ENCODE results near the gene TLL2.

The TLL2 gene

DNA sequence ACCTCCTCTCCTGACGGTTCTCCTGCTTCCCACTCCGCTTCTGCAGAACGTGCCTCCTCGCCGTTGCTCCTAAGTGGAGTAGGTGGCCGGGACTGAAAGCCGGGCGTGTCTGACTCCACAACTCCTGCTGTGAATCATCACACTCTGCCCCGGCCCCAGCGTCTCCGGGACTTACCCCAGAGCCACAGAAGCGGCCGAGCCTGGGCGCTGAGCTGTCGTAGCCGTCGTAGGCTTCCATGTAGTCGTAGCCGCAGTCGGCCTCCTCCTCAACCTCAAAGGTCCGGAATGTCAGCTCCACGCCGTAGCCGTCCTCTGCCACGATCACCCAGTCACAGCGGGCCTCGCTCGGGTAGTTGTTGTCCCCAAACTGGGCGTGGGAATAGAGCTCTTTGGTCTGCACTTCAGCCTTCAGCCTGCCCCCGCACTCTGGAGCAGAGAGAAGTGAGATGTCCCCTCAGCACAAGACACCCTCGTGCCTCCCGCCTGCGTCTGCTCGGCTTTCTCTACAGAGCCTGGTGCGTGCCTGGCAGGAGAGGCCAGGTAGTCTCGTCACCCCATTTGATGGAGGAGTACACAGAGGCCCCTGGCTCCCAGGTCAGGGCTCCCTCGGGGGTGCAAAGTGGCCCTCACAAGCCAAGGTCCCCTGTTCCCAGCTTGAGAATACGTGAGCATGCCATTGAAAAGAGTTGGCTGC lies 143.7 kb downstream of the TLL2 start:
- Histone ChIP-seq H3K36me3 (ENCODE audit: insufficient read depth, low read length) (no peaks in the 10 kb centered on the region), H3K9ac (ENCODE audit: low read depth, low read length) (no peak overlapping the region), H3K9me3 (ENCODE audit: insufficient read depth, low read length, severe bottlenecking) (no peaks in the 10 kb centered on the region), H2AFZ (ENCODE audit: low read depth, low read length) (no peak overlapping the region), H4K20me1 (ENCODE audit: insufficient read depth, low read length) (no peaks in the 10 kb centered on the region), H3K27ac (ENCODE audit: low read length) (no peak overlapping the region), H3K4me2 (ENCODE audit: insufficient read depth, low read length) (no peak overlapping the region), H3K79me2 (ENCODE audit: insufficient read depth, low read length) (no peaks in the 10 kb centered on the region), H3K4me3 (ENCODE audit: low read depth in 1 of 2, low read length in 2 of 2) (no peak overlapping the region), H3K4me1 (ENCODE audit: insufficient read depth, low read length) (peaks cover 4% of the 10 kb centered on the region), H3K27me3 (ENCODE audit: insufficient read depth, low read length, poor library complexity) (no peaks in the 10 kb centered on the region)
- no peak for TF ChIP-seq EZH2 (IDR thresholded peaks at IDR 0.05; ENCODE audit: borderline replicate concordance, low read depth, low read length, severe bottlenecking)
- TF ChIP-seq, protein P1, sequence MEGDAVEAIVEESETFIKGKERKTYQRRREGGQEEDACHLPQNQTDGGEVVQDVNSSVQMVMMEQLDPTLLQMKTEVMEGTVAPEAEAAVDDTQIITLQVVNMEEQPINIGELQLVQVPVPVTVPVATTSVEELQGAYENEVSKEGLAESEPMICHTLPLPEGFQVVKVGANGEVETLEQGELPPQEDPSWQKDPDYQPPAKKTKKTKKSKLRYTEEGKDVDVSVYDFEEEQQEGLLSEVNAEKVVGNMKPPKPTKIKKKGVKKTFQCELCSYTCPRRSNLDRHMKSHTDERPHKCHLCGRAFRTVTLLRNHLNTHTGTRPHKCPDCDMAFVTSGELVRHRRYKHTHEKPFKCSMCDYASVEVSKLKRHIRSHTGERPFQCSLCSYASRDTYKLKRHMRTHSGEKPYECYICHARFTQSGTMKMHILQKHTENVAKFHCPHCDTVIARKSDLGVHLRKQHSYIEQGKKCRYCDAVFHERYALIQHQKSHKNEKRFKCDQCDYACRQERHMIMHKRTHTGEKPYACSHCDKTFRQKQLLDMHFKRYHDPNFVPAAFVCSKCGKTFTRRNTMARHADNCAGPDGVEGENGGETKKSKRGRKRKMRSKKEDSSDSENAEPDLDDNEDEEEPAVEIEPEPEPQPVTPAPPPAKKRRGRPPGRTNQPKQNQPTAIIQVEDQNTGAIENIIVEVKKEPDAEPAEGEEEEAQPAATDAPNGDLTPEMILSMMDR (IDR thresholded peaks at IDR 0.05; ENCODE audit: borderline replicate concordance, extremely low read depth, low read length, poor library complexity, severe bottlenecking) = no peak
- DNase-seq (no peak), ATAC-seq (ENCODE audit: insufficient read depth, low read depth) (no peak)

DNA sequence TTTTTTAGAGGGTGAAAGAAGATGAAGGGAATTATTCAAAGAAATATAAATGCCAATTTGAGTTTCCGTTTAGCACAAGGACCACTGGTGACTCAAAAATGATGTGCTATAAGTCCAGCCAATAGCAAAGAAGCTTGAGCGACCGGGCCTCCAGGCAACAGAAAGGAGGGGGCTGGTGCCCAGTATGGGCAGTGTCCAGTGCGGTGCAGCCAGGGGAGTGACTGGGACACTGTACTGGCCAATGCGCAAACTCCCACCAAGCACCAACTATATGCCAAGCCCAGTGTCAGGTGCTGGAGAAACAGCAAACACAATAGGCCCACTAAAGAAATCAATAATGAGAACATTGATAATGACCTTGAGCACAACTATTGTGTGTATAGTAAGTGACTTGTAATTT lies 144.8 kb downstream of the TLL2 start:
- Histone ChIP-seq H3K4me3 (ENCODE audit: low read depth in 1 of 2, low read length in 2 of 2) (no peak overlapping the region), H3K9me3 (ENCODE audit: insufficient read depth, low read length, severe bottlenecking) (no peaks in the 10 kb centered on the region), H4K20me1 (ENCODE audit: insufficient read depth, low read length) (no peaks in the 10 kb centered on the region), H3K79me2 (ENCODE audit: insufficient read depth, low read length) (no peaks in the 10 kb centered on the region), H3K36me3 (ENCODE audit: insufficient read depth, low read length) (no peaks in the 10 kb centered on the region), H3K4me1 (ENCODE audit: insufficient read depth, low read length) (no peaks in the 10 kb centered on the region), H3K27me3 (ENCODE audit: insufficient read depth, low read length, poor library complexity) (no peaks in the 10 kb centered on the region), H3K4me2 (ENCODE audit: insufficient read depth, low read length) (no peak overlapping the region), H3K27ac (ENCODE audit: low read length) (no peak overlapping the region), H2AFZ (ENCODE audit: low read depth, low read length) (no peak overlapping the region), H3K9ac (ENCODE audit: low read depth, low read length) (no peak overlapping the region)
- DNase-seq = no peak
- TF ChIP-seq, protein P1 (IDR thresholded peaks at IDR 0.05; ENCODE audit: borderline replicate concordance, extremely low read depth, low read length, poor library complexity, severe bottlenecking) = no peak
- no peak for TF ChIP-seq EZH2 (IDR thresholded peaks at IDR 0.05; ENCODE audit: borderline replicate concordance, low read depth, low read length, severe bottlenecking)
- ATAC-seq (ENCODE audit: insufficient read depth, low read depth) = no peak

DNA sequence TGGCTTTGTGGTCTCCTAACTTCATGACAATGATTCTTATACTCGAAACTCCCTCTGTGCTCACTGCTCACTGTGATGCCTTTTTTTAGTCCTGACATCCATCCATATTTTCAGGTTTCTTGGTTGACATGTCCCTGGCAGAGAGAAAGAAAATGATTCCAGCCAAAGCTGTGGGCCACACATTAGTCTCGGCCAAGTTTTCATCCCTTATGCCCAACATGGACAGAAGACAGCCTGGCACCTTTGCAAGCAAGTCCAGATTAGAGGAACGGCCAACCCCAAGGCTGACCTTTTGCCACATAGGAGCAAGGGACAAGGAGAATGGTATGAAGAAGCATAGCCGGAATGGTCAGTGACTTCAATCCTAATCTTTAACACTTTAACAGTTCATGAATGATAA lies 146.3 kb downstream of the TLL2 start:
- H3K79me2 ChIP-seq (ENCODE audit: insufficient read depth, low read length) = no peaks in the 10 kb centered on the region
- no peaks in the 10 kb centered on the region for H3K9me3 ChIP-seq (ENCODE audit: insufficient read depth, low read length, severe bottlenecking)
- no peak overlapping the region for H3K4me2 ChIP-seq (ENCODE audit: insufficient read depth, low read length)
- H4K20me1 ChIP-seq (ENCODE audit: insufficient read depth, low read length) = no peaks in the 10 kb centered on the region
- H3K27ac ChIP-seq (ENCODE audit: low read length) = no peak overlapping the region
- H3K4me3 ChIP-seq (ENCODE audit: low read depth in 1 of 2, low read length in 2 of 2) = no peak overlapping the region
- H2AFZ ChIP-seq (ENCODE audit: low read depth, low read length) = no peak overlapping the region
- H3K9ac ChIP-seq (ENCODE audit: low read depth, low read length) = no peak overlapping the region
- H3K27me3 ChIP-seq (ENCODE audit: insufficient read depth, low read length, poor library complexity) = no peaks in the 10 kb centered on the region
- no peaks in the 10 kb centered on the region for H3K36me3 ChIP-seq (ENCODE audit: insufficient read depth, low read length)
- DNase-seq (no peak), ATAC-seq (ENCODE audit: insufficient read depth, low read depth) (no peak)
- TF ChIP-seq, protein P1 (IDR thresholded peaks at IDR 0.05; ENCODE audit: borderline replicate concordance, extremely low read depth, low read length, poor library complexity, severe bottlenecking) = no peak
- TF ChIP-seq EZH2 (IDR thresholded peaks at IDR 0.05; ENCODE audit: borderline replicate concordance, low read depth, low read length, severe bottlenecking) = no peak
- H3K4me1 ChIP-seq (ENCODE audit: insufficient read depth, low read length) = no peaks in the 10 kb centered on the region
